Measurements from ENCODE around the gene TAMM41. TPM values are rescaled to one million over a fixed set of nuclear protein-coding genes. Genes with fewer than 3 reads are reported as not detected.
"Not testable (repeated sequence)": the region's sequence is repeated elsewhere in the genome, so short reads cannot be mapped to it uniquely, and the experiment has no call there.

TAMM41 gene, protein sequence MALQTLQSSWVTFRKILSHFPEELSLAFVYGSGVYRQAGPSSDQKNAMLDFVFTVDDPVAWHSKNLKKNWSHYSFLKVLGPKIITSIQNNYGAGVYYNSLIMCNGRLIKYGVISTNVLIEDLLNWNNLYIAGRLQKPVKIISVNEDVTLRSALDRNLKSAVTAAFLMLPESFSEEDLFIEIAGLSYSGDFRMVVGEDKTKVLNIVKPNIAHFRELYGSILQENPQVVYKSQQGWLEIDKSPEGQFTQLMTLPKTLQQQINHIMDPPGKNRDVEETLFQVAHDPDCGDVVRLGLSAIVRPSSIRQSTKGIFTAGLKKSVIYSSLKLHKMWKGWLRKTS
- total RNA-seq: 10 to 100 TPM in 1 of 4 donors, 1 to 10 TPM in 3; 3.6 to 26.8 (median 6.5) TPM

DNA sequence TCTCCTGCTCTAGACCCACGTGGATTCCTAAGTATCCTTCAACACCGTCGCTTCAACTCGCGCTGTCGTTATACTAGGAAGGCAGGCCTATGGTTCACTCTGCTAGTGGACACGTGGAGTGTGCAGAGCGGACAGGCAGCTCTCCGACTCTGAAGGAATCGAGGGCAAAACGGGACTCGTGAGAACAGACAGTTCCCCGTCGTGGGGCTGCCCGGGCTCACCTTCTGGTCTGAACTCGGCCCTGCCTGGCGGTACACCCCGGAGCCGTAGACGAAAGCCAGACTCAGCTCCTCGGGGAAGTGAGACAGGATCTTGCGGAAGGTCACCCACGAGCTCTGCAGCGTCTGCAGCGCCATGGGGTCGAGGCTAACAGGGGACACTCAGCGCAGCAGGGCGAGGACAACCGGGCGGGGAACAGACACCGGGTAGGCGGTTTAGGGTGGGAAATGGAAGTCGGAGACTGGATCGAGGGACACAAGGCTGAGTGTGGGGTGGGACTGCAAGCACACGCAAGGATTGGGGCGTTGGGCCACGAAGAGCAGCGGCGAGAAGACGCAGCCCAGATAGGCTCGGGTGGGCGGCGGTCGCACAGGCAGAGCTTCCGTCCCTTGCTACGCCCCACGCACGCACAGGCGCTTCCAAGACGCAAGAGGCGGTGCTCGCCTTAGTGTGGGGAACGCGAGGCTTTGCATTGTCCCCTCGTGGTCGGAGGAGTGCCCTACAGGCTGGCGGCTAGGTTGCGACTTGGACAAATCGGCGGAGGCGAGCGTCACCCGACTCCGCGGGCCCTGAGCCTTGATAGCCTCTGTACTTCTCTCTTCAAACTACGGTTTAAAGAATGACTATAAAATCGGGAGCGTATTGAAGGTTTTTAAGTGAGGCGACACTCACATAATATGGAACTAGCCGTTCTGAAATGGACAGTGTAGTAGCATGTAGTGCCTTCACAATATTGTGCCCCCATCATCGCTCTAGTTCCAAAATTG, at the start of gene TAMM41:
Gene TAMM41 (minus strand): TSS at position 605 of the 986 bp plus-strand sequence. CDS start 249 bp downstream, at position 356.
- TF ChIP-seq POLR2AphosphoS5 (IDR thresholded peaks at IDR 0.05): peak; percentile 86
- peak; percentile 49 to 61 for TF ChIP-seq POLR2A (IDR thresholded peaks at IDR 0.05)
- TF ChIP-seq EP300 (IDR thresholded peaks at IDR 0.05): no peak
- TF ChIP-seq, protein P1, sequence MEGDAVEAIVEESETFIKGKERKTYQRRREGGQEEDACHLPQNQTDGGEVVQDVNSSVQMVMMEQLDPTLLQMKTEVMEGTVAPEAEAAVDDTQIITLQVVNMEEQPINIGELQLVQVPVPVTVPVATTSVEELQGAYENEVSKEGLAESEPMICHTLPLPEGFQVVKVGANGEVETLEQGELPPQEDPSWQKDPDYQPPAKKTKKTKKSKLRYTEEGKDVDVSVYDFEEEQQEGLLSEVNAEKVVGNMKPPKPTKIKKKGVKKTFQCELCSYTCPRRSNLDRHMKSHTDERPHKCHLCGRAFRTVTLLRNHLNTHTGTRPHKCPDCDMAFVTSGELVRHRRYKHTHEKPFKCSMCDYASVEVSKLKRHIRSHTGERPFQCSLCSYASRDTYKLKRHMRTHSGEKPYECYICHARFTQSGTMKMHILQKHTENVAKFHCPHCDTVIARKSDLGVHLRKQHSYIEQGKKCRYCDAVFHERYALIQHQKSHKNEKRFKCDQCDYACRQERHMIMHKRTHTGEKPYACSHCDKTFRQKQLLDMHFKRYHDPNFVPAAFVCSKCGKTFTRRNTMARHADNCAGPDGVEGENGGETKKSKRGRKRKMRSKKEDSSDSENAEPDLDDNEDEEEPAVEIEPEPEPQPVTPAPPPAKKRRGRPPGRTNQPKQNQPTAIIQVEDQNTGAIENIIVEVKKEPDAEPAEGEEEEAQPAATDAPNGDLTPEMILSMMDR (IDR thresholded peaks at IDR 0.05): peak; percentile 69 to 89 (median 86)
- Histone ChIP-seq H3K4me3 (peak within 1 kb of the TSS; percentile 56 to 71), H3K36me3 (peaks cover 0 to 29% of the 10 kb centered on the region in 2 donors), H3K9me3 (no peaks in the 10 kb centered on the region), H3K4me1 (peaks cover 0 to 32% (median 6%) of the 10 kb centered on the region in 3 donors), H3K27me3 (no peaks in the 10 kb centered on the region), H3K27ac (peak within 1 kb of the TSS; percentile 72 to 92 (median 85))
- 2 to 4% methylated on average over 9 to 31 of the region's 71 CpGs for WGBS, 2 donors (ENCODE audit: low coverage in 1 of 2)
- peak; percentile 98 for ATAC-seq

DNA sequence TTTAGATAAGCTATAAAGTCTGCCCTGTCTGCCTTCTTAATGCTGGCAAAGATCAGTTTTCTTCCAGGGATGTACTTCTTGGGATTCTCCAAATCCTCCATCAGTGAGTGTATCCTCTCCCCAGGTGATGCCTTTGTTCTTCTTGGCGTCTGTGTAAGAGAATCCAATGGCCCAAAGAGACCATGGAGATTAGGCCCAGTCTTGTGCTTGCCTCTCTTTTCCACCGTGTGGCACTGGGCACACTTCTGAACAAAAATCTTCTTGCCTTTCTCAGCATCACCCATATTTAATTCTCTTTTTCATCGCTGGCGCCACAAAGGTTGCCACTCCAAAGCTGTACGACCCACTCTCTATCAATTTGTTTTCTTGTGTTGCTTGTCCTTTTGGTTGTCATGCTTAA, 32.2 kb upstream of the TAMM41 start:
- TF ChIP-seq POLR2AphosphoS5 (IDR thresholded peaks at IDR 0.05) (no peak), POLR2A (IDR thresholded peaks at IDR 0.05) (no peak), EP300 (IDR thresholded peaks at IDR 0.05) (no peak)
- TF ChIP-seq, protein P1 (IDR thresholded peaks at IDR 0.05): no peak
- Histone ChIP-seq H3K4me3 (no peak overlapping the region), H3K4me1 (no peaks in the 10 kb centered on the region), H3K9me3 (no peaks in the 10 kb centered on the region), H3K27me3 (peaks cover 5% of the 10 kb centered on the region), H3K36me3 (no peaks in the 10 kb centered on the region), H3K27ac (no peak overlapping the region)
- WGBS, 2 donors (ENCODE audit: low coverage in 1 of 2): 58 to 68% methylated on average over 4 to 5 of the region's 5 CpGs
- ATAC-seq: no peak

DNA sequence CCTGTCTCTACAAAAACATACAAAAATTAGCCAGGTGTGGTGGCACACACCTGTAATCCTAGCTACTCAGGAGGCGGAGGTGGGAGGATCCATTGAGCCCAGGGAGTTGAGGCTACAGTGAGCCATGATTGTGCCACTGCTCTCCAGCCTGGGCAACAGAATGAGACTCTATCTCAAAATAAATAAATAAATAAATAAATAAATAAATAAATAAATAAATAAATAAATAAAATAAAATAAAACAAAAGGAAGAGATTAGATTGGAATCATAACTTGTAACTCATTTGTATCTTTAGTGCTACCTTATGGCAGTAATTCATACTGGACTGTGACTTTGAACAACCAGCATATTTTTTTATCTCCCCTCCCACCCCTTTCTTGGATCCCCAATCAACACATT, 28.0 kb upstream of the TAMM41 start:
- not testable (repeated sequence) for H3K9me3 ChIP-seq, ATAC-seq, H3K27me3 ChIP-seq, H3K27ac ChIP-seq, H3K4me3 ChIP-seq, H3K4me1 ChIP-seq, H3K36me3 ChIP-seq
- 75% methylated on average over 1 of the region's 1 CpG; no CpG with 5 or more reads in 1 of the 2 donors for WGBS, 2 donors (ENCODE audit: low coverage in 1 of 2)

DNA sequence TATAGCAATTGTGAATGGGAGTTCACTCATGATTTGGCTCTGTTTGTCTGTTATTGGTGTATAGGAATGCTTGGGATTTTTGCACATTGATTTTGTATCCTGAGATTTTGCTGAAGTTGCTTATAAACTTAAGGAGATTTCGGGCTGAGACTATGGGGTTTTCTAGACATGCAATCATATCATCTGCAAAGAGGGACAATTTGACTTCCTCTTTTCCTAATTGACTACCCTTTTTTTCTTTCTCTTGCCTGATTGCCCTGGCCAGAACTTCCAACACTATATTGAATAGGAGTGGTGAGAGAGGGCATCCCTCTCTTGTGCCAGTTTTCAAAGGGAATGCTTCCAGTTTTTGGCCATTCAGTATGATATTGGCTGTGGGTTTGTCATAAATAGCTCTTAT, 17.1 kb upstream of the TAMM41 start:
- not testable (repeated sequence) for H3K27ac ChIP-seq, H3K4me3 ChIP-seq, ATAC-seq, H3K27me3 ChIP-seq, H3K4me1 ChIP-seq, H3K36me3 ChIP-seq
- 80% methylated on average over 1 of the region's 1 CpG; no CpG with 5 or more reads in 1 of the 2 donors for WGBS, 2 donors (ENCODE audit: low coverage in 1 of 2)
- H3K9me3 ChIP-seq: peaks cover 0 to 13% (median 0%) of the 10 kb centered on the region in 3 donors

DNA sequence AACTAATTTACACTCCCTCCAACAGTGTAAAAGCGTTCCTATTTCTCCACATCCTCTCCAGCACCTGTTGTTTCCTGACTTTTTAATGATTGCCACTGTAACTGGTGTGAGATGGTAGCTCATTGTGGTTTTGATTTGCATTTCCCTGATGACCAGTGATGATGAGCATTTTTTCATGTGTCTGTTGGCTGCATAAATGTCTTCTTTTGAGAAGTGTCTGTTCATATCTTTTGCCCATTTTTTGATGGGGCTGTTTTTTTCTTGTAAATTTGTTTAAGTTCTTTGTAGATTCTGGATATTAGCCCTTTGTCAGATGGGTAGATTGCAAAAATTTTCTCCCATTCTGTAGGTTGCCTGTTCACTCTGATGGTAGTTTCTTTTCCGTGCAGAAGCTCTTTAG, 15.9 kb upstream of the TAMM41 start:
- 94 to 95% methylated on average over 2 of the region's 2 CpGs for WGBS, 2 donors (ENCODE audit: low coverage in 1 of 2)
- H3K27ac ChIP-seq, H3K36me3 ChIP-seq, ATAC-seq, H3K4me3 ChIP-seq, H3K4me1 ChIP-seq: not testable (repeated sequence)
- Histone ChIP-seq H3K9me3 (peaks cover 0 to 13% (median 0%) of the 10 kb centered on the region in 3 donors), H3K27me3 (peaks cover 14% of the 10 kb centered on the region)

DNA sequence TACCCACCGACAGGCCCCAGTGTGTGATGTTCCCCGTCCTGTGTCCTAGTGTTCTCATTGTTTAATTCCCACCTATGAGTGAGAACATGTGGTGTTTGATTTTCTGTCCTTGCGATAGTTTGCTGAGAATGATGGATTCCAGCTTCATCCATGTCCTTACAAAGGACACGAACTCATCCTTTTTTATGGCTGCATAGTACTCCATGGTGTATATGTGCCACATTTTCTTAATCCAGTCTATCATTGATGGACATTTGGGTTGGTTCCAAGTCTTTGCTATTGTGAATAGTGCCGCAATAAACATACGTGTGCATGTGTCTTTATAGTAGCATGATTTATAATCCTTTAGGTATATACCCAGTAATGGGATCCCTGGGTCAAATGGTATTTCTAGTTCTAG, 15.5 kb upstream of the TAMM41 start:
- H3K27ac ChIP-seq, H3K36me3 ChIP-seq, ATAC-seq, H3K4me3 ChIP-seq, H3K4me1 ChIP-seq: not testable (repeated sequence)
- Histone ChIP-seq H3K27me3 (peaks cover 17% of the 10 kb centered on the region), H3K9me3 (peaks cover 0 to 13% (median 0%) of the 10 kb centered on the region in 3 donors)
- WGBS, 2 donors (ENCODE audit: low coverage in 1 of 2): 90% methylated on average over 6 of the region's 6 CpGs

DNA sequence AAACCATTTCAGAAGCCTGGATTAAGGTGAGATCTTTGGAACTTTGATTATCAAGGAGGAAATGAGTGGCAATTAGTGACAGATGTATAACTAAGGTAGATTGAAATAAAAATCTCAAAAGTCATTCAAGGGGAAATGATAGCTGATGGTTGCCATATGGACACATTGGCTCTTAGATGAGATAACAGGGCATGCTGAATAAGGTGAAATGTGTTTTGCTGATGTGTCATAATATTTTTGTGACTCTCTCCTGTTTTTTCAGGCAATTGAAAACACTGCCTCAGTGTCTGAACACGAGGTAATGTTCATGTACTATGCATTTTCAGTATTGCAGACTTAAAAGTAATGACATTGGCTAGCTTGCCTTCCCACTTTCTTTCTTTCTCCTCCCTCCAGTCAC, 13.5 kb upstream of the TAMM41 start:
- not testable (repeated sequence) for H3K4me3 ChIP-seq, ATAC-seq, H3K27ac ChIP-seq, H3K4me1 ChIP-seq, H3K36me3 ChIP-seq
- Histone ChIP-seq H3K9me3 (peaks cover 0 to 13% (median 0%) of the 10 kb centered on the region in 3 donors), H3K27me3 (peaks cover 28% of the 10 kb centered on the region)
- WGBS, 2 donors (ENCODE audit: low coverage in 1 of 2): 0 to 14% methylated on average over 1 of the region's 1 CpG

All from gastroesophageal sphincter (tissue), 4 donors.